Measurements from ENCODE around the gene RNF175. TPM values are rescaled to one million over a fixed set of nuclear protein-coding genes. Genes with fewer than 3 reads are reported as not detected.

The RNF175 gene
- total and polyA plus RNA-seq, 4 donors, result 0.15 to 1.8 (median 0.16) TPM

DNA sequence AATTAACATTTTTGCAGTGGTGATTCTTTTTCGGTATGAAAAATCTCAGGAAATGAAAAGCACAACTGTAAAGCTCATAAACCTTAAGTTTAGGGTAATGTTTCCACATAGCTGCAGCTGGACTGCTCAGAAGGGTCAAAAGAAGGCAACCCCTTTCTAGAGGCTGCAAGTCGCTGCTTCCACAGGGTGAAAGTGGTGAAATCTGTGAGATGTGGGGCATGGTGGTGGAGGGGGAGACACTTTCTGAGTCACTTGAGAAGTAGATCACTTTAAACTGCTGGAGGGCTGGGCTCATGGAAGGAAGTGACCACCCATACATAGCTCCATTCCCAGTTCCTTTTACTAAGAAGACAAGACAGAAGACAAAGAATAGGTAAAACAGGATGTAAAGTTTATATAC is 20.4 kb upstream of the RNF175 start:
- H3K36me3 ChIP-seq (ENCODE audit: control insufficient read depth in 4 of 4, insufficient read depth in 4 of 4, low read length in 4 of 4), result no peaks in the 10 kb centered on the region
- H3K27me3 ChIP-seq (ENCODE audit: control insufficient read depth in 3 of 3, insufficient read depth in 3 of 3, low read length in 2 of 3), result no peaks in the 10 kb centered on the region
- 53 to 60% methylated on average over 2 of the region's 2 CpGs for WGBS, 2 donors
- H3K9me3 ChIP-seq (ENCODE audit: control insufficient read depth in 4 of 4, insufficient read depth in 3 of 4, low read length in 3 of 4), result peaks cover 0 to 4% (median 0%) of the 10 kb centered on the region in 4 donors
- no peak for ATAC-seq (ENCODE audit: insufficient read depth, low FRiP score)
- TF ChIP-seq, protein P1, sequence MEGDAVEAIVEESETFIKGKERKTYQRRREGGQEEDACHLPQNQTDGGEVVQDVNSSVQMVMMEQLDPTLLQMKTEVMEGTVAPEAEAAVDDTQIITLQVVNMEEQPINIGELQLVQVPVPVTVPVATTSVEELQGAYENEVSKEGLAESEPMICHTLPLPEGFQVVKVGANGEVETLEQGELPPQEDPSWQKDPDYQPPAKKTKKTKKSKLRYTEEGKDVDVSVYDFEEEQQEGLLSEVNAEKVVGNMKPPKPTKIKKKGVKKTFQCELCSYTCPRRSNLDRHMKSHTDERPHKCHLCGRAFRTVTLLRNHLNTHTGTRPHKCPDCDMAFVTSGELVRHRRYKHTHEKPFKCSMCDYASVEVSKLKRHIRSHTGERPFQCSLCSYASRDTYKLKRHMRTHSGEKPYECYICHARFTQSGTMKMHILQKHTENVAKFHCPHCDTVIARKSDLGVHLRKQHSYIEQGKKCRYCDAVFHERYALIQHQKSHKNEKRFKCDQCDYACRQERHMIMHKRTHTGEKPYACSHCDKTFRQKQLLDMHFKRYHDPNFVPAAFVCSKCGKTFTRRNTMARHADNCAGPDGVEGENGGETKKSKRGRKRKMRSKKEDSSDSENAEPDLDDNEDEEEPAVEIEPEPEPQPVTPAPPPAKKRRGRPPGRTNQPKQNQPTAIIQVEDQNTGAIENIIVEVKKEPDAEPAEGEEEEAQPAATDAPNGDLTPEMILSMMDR (IDR thresholded peaks at IDR 0.05; ENCODE audit: control extremely low read depth, extremely low read depth), result no peak
- H3K4me3 ChIP-seq, result no peak overlapping the region
- no peak overlapping the region for H3K9ac ChIP-seq (ENCODE audit: insufficient read depth in 1 of 2, low read length in 2 of 2)
- peaks cover 0 to 35% (median 0%) of the 10 kb centered on the region in 5 donors for H3K4me1 ChIP-seq (ENCODE audit: control insufficient read depth in 5 of 5, insufficient read depth in 5 of 5, low read length in 5 of 5)
- H3K27ac ChIP-seq (ENCODE audit: low read depth in 1 of 2, low read length in 1 of 2), result no peak overlapping the region
- DNase-seq, result no peak

GRCh38 chr4:153778383-153778782 is 18.6 kb upstream of the RNF175 start:
- no peak overlapping the region for H3K27ac ChIP-seq (ENCODE audit: low read depth in 1 of 2, low read length in 1 of 2)
- H3K4me3 ChIP-seq, result no peak overlapping the region
- no peak overlapping the region for H3K9ac ChIP-seq (ENCODE audit: insufficient read depth in 1 of 2, low read length in 2 of 2)
- peaks cover 0 to 4% (median 0%) of the 10 kb centered on the region in 4 donors for H3K9me3 ChIP-seq (ENCODE audit: control insufficient read depth in 4 of 4, insufficient read depth in 3 of 4, low read length in 3 of 4)
- peaks cover 0 to 20% (median 0%) of the 10 kb centered on the region in 5 donors for H3K4me1 ChIP-seq (ENCODE audit: control insufficient read depth in 5 of 5, insufficient read depth in 5 of 5, low read length in 5 of 5)
- DNase-seq, result no peak
- no peaks in the 10 kb centered on the region for H3K36me3 ChIP-seq (ENCODE audit: control insufficient read depth in 4 of 4, insufficient read depth in 4 of 4, low read length in 4 of 4)
- ATAC-seq (ENCODE audit: insufficient read depth, low FRiP score), result no peak
- whole genome bisulfite sequencing, 2 donors, result 98 to 100% methylated on average over 1 of the region's 1 CpG
- no peaks in the 10 kb centered on the region for H3K27me3 ChIP-seq (ENCODE audit: control insufficient read depth in 3 of 3, insufficient read depth in 3 of 3, low read length in 2 of 3)
- TF ChIP-seq, protein P1 (IDR thresholded peaks at IDR 0.05; ENCODE audit: control extremely low read depth, extremely low read depth), result no peak

DNA sequence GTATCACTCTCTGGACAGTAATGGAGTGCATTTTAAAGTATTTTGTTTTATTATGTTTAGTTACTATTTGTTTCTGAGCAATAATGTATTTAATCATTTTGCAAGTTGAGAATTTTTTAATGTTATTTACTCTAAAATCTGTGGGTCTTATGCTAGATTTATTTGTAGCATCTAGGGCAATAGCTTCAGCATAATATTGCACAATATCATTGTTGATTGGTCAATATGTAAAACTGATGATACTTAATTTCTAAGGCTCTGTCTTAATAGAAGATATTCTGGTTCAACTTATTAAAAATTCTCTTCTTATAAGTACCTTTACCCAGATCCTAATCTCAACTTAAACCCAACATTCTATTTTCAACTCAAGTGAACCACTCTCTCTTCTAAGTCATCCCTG is 17.6 kb upstream of the RNF175 start:
- Histone ChIP-seq H3K9ac (ENCODE audit: insufficient read depth in 1 of 2, low read length in 2 of 2) (no peak overlapping the region), H3K27ac (ENCODE audit: low read depth in 1 of 2, low read length in 1 of 2) (no peak overlapping the region), H3K9me3 (ENCODE audit: control insufficient read depth in 4 of 4, insufficient read depth in 3 of 4, low read length in 3 of 4) (peaks cover 0 to 4% (median 0%) of the 10 kb centered on the region in 4 donors), H3K27me3 (ENCODE audit: control insufficient read depth in 3 of 3, insufficient read depth in 3 of 3, low read length in 2 of 3) (no peaks in the 10 kb centered on the region), H3K4me3 (no peak overlapping the region), H3K4me1 (ENCODE audit: control insufficient read depth in 5 of 5, insufficient read depth in 5 of 5, low read length in 5 of 5) (peaks cover 0 to 11% (median 0%) of the 10 kb centered on the region in 5 donors), H3K36me3 (ENCODE audit: control insufficient read depth in 4 of 4, insufficient read depth in 4 of 4, low read length in 4 of 4) (no peaks in the 10 kb centered on the region)
- TF ChIP-seq, protein P1 (IDR thresholded peaks at IDR 0.05; ENCODE audit: control extremely low read depth, extremely low read depth), result no peak
- ATAC-seq (ENCODE audit: insufficient read depth, low FRiP score), result no peak
- DNase-seq, result no peak

DNA sequence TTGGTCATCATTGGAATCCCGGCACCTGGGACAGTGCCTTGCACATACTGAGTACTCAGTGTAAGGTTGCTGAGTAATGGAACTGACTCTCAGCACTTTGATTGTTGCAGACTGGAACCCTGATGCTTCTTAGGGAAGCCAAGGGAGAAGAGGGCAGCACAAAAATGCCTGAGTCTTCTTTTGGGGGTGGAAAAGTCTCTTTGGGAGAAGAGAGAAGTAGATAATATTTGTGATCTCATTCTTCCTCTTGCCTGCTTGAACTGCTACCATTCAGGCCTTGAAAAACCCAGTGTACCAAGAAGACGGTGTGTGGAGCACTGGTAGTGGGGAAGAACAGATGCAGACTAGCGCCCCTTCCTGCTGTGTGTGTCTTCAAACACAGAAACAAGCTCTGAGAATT is 16.8 kb upstream of the RNF175 start:
- Histone ChIP-seq H3K4me3 (no peak overlapping the region), H3K36me3 (ENCODE audit: control insufficient read depth in 4 of 4, insufficient read depth in 4 of 4, low read length in 4 of 4) (no peaks in the 10 kb centered on the region), H3K4me1 (ENCODE audit: control insufficient read depth in 5 of 5, insufficient read depth in 5 of 5, low read length in 5 of 5) (peaks cover 0 to 3% (median 0%) of the 10 kb centered on the region in 5 donors), H3K9ac (ENCODE audit: insufficient read depth in 1 of 2, low read length in 2 of 2) (no peak overlapping the region), H3K9me3 (ENCODE audit: control insufficient read depth in 4 of 4, insufficient read depth in 3 of 4, low read length in 3 of 4) (peaks cover 0 to 4% (median 0%) of the 10 kb centered on the region in 4 donors), H3K27me3 (ENCODE audit: control insufficient read depth in 3 of 3, insufficient read depth in 3 of 3, low read length in 2 of 3) (no peaks in the 10 kb centered on the region), H3K27ac (ENCODE audit: low read depth in 1 of 2, low read length in 1 of 2) (no peak overlapping the region)
- DNase-seq, result no peak
- ATAC-seq (ENCODE audit: insufficient read depth, low FRiP score), result no peak
- TF ChIP-seq, protein P1 (IDR thresholded peaks at IDR 0.05; ENCODE audit: control extremely low read depth, extremely low read depth), result no peak
- 94 to 95% methylated on average over 3 of the region's 3 CpGs for WGBS, 2 donors
